NCI-H128 (cell line): Measurements from ENCODE around the gene ENPEP.
"Not testable (repeated sequence)": the region's sequence is repeated elsewhere in the genome, so short reads cannot be mapped to it uniquely, and the experiment has no call there.

Experiments used
- DNase-seq: peaks from one replicate; lab custom pipeline; 2025; ENCODE audit not compliant: unreplicated experiment; lab: John Stamatoyannopoulos, UW

Gene ENPEP

GRCh38 chr4:110516106-110516922 lies 40.4 kb downstream of the ENPEP start:
- DNase-seq: no peak

GRCh38 chr4:110518889-110519490 lies 43.0 kb downstream of the ENPEP start:
- no peak for DNase-seq

GRCh38 chr4:110520886-110521285 lies 44.9 kb downstream of the ENPEP start:
- no peak for DNase-seq

- no peak for DNase-seq
These were observed 50.6 kb downstream of the ENPEP start for GRCh38 chr4:110526589-110526988.

GRCh38 chr4:110527156-110527555 lies 51.2 kb downstream of the ENPEP start:
- DNase-seq: no peak

- no peak for DNase-seq
These were observed 57.1 kb downstream of the ENPEP start for GRCh38 chr4:110532901-110533589.

- DNase-seq: no peak
These were observed 57.6 kb downstream of the ENPEP start for GRCh38 chr4:110533590-110533910.

GRCh38 chr4:110533940-110534339 lies 58.0 kb downstream of the ENPEP start:
- no peak for DNase-seq

- no peak for DNase-seq
These were observed 64.6 kb downstream of the ENPEP start for GRCh38 chr4:110540581-110540980.

GRCh38 chr4:110540982-110541451 lies 65.1 kb downstream of the ENPEP start:
- DNase-seq: no peak

GRCh38 chr4:110543577-110543976 lies 67.6 kb downstream of the ENPEP start:
- DNase-seq: no peak

- no peak for DNase-seq
These were observed 68.6 kb downstream of the ENPEP start for GRCh38 chr4:110544594-110544993.

GRCh38 chr4:110550260-110550659 lies 74.3 kb downstream of the ENPEP start:
- DNase-seq: no peak

GRCh38 chr4:110553197-110553596 lies 77.2 kb downstream of the ENPEP start:
- no peak for DNase-seq

- no peak for DNase-seq
These were observed 91.3 kb downstream of the ENPEP start for GRCh38 chr4:110567214-110567613.

GRCh38 chr4:110576696-110577095 lies 100.7 kb downstream of the ENPEP start:
- not testable (repeated sequence) for DNase-seq

GRCh38 chr4:110586131-110586850 lies 110.3 kb downstream of the ENPEP start:
- no peak for DNase-seq

GRCh38 chr4:110587666-110588285 lies 111.8 kb downstream of the ENPEP start:
- no peak for DNase-seq

- no peak for DNase-seq
These were observed 113.3 kb downstream of the ENPEP start for GRCh38 chr4:110589297-110589696.

GRCh38 chr4:110595583-110595982 lies 119.6 kb downstream of the ENPEP start:
- DNase-seq: no peak

GRCh38 chr4:110596431-110596830 lies 120.5 kb downstream of the ENPEP start:
- DNase-seq: no peak
